NCI-H1436 treated with DMSO at 0.1 percent for 48 hours (cell line): Measurements from ENCODE around the gene PRDM15.
A peak's percentile ranks its signal among the peaks of the same experiment; 100 is the strongest.

Experiments used
- DNase-seq: peaks from one replicate; lab custom pipeline; 2025; lab: John Stamatoyannopoulos, UW

Gene PRDM15

GRCh38 chr21:41864311-41865001 is 14.7 kb downstream of the PRDM15 start:
- DNase-seq: no peak

- no peak for DNase-seq
Observed at GRCh38 chr21:41863439-41863740, 15.8 kb downstream of the PRDM15 start.

GRCh38 chr21:41861987-41862386 is 17.2 kb downstream of the PRDM15 start:
- no peak for DNase-seq

- DNase-seq: no peak
Observed at GRCh38 chr21:41861255-41861654, 17.9 kb downstream of the PRDM15 start.

- DNase-seq: no peak
Observed at GRCh38 chr21:41859297-41859980, 19.7 kb downstream of the PRDM15 start.

GRCh38 chr21:41858466-41859296 is 20.5 kb downstream of the PRDM15 start:
- DNase-seq: no peak

GRCh38 chr21:41857771-41858300 is 21.3 kb downstream of the PRDM15 start:
- DNase-seq: no peak

GRCh38 chr21:41856572-41856971 is 22.6 kb downstream of the PRDM15 start:
- no peak for DNase-seq

- DNase-seq: no peak
Observed at GRCh38 chr21:41854426-41854995, 24.6 kb downstream of the PRDM15 start.

- no peak for DNase-seq
Observed at GRCh38 chr21:41852929-41853320, 26.2 kb downstream of the PRDM15 start.

- DNase-seq: no peak
Observed at GRCh38 chr21:41852151-41852928, 26.8 kb downstream of the PRDM15 start.

GRCh38 chr21:41851090-41851790 is 27.9 kb downstream of the PRDM15 start:
- DNase-seq: peak; percentile 32

- no peak for DNase-seq
Observed at GRCh38 chr21:41850085-41850484, 29.1 kb downstream of the PRDM15 start.

- DNase-seq: no peak
Observed at GRCh38 chr21:41848958-41849580, 30.1 kb downstream of the PRDM15 start.

- DNase-seq: no peak
Observed at GRCh38 chr21:41848533-41848932, 30.6 kb downstream of the PRDM15 start.

- DNase-seq: no peak
Observed at GRCh38 chr21:41847066-41847804, 31.9 kb downstream of the PRDM15 start.

GRCh38 chr21:41846536-41846935 is 32.6 kb downstream of the PRDM15 start:
- no peak for DNase-seq

GRCh38 chr21:41846033-41846317 is 33.2 kb downstream of the PRDM15 start:
- DNase-seq: no peak

- DNase-seq: no peak
Observed at GRCh38 chr21:41845310-41846032, 33.7 kb downstream of the PRDM15 start.
